Thyroid gland (tissue), 4 donors: Measurements from ENCODE around the gene DNAH11. TPM values are rescaled to one million over a fixed set of nuclear protein-coding genes. Genes with fewer than 3 reads are reported as not detected.

Experiments
- DNase-seq, 2 donors: peaks; one replicate each; pipeline ENCODE4 v3.0.0-alpha.2; 2019
- H3K27ac ChIP-seq, 3 donors: fragments of 200-600 bp; sonication (generic); 1 replicate in 2 of 3; 2 replicates in 1 of 3; pipeline ENCODE4 v1.5.1; 2016 to 2019; ENCODE audit warnings: mild to moderate bottlenecking in 1 of 3, moderate library complexity in 1 of 3
- H3K27me3 ChIP-seq: fragments of 200-600 bp; sonication (generic); one replicate; pipeline ENCODE4 v1.5.1; 2019
- H3K36me3 ChIP-seq, 2 donors: fragments of 200-600 bp; sonication (generic); one replicate each; pipeline ENCODE4 v1.5.1; 2016 to 2019
- H3K4me1 ChIP-seq, 2 donors: fragments of 200-600 bp; sonication (generic); one replicate each; pipeline ENCODE4 v1.5.1; 2017 to 2019
- H3K4me3 ChIP-seq, 3 donors: fragments of 200-600 bp; sonication (generic); replicated peaks in 1 of 3; 1 replicate in 2 of 3; 2 replicates in 1 of 3; pipeline ENCODE4 v1.5.1; 2016; ENCODE audit warnings: mild to moderate bottlenecking in 1 of 3
- H3K9me3 ChIP-seq: fragments of 200-600 bp; sonication (generic); one replicate; pipeline ENCODE4 v1.5.1; 2017
- POLR2A ChIP-seq, 2 donors: fragments of 450-650 bp; IDR thresholded peaks; one replicate each; pipeline ENCODE4 v1.6.1; 2017; ENCODE audit warnings: antibody characterized with exemption in 2 of 2, mild to moderate bottlenecking in 2 of 2, moderate library complexity in 1 of 2
- WGBS, 2 donors: methylation state at CpG; one replicate each; pipeline ENCODE4 v1.1.5; 2017; 5-methylcytosine and 5-hydroxymethylcytosine counted together
- intact Hi-C: fragments of 100-400 bp; cut with DNase I; formaldehyde crosslinking; loops from one replicate; pipeline ENCODE4 v1.15.1; 2023
- total RNA-seq, 4 donors: library from RNA; depleted of rRNA; stranded (reverse); fragments of >200 nt; gene quantifications; one replicate each; pipeline ENCODE4 v1.2.3, GENCODE V29; 2016
- TF ChIP-seq, protein P1 (sequence below), 6 experiments: fragments of 200-600 bp in 3 of 6; fragments of 450-650 bp in 3 of 6; sonication (generic) in 3 of 6; IDR thresholded peaks; one replicate each; pipeline ENCODE4 v1.5.1; 2016 to 2019; ENCODE audit warnings: antibody characterized with exemption in 6 of 6, mild to moderate bottlenecking in 2 of 6, inconsistent platforms in 1 of 6, moderate library complexity in 1 of 6

Gene DNAH11
- total RNA-seq, 4 donors from 2014 or later = 3.9 to 29.9 (median 10.9) TPM

DNA sequence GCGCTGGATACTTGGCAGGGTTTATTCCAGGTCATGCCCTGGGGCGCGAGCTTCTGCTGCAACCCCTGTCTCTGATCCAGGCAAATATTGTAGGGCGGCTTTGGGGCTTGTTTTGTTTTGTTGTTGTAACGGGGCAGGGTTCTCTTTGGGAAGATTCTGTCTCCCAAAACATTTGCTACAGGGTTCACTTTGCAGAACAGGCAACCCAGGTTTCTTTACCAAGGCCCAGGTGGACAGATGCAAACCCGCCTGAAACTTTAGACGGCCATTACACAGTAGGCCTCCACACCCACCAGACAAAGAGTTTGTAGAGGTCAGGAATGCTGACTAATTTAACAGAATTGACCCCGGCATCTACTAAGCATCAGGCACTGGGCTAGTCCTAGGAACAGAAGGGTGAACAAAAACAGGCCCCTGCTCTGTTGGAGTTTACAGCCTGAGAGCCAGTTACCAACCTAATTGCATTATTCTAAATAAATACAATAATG, 403.4 kb downstream of the DNAH11 start:
- intact Hi-C loops = no loop called here
- Histone ChIP-seq H3K9me3 (no peaks in the 10 kb centered on the region), H3K4me3 (peak overlapping the region in 1 of 3 donors; percentile 45), H3K27me3 (no peaks in the 10 kb centered on the region), H3K27ac (peak overlapping the region; percentile 76 to 97 (median 85)), H3K4me1 (peaks cover 13 to 51% of the 10 kb centered on the region in 2 donors), H3K36me3 (no peaks in the 10 kb centered on the region)
- TF ChIP-seq POLR2A (IDR thresholded peaks at IDR 0.05) = no peak
- TF ChIP-seq, protein P1, sequence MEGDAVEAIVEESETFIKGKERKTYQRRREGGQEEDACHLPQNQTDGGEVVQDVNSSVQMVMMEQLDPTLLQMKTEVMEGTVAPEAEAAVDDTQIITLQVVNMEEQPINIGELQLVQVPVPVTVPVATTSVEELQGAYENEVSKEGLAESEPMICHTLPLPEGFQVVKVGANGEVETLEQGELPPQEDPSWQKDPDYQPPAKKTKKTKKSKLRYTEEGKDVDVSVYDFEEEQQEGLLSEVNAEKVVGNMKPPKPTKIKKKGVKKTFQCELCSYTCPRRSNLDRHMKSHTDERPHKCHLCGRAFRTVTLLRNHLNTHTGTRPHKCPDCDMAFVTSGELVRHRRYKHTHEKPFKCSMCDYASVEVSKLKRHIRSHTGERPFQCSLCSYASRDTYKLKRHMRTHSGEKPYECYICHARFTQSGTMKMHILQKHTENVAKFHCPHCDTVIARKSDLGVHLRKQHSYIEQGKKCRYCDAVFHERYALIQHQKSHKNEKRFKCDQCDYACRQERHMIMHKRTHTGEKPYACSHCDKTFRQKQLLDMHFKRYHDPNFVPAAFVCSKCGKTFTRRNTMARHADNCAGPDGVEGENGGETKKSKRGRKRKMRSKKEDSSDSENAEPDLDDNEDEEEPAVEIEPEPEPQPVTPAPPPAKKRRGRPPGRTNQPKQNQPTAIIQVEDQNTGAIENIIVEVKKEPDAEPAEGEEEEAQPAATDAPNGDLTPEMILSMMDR (IDR thresholded peaks at IDR 0.05) = no peak
- no peak for DNase-seq
- WGBS, 2 donors = 30 to 52% methylated on average over 5 to 8 of the region's 8 CpGs

DNA sequence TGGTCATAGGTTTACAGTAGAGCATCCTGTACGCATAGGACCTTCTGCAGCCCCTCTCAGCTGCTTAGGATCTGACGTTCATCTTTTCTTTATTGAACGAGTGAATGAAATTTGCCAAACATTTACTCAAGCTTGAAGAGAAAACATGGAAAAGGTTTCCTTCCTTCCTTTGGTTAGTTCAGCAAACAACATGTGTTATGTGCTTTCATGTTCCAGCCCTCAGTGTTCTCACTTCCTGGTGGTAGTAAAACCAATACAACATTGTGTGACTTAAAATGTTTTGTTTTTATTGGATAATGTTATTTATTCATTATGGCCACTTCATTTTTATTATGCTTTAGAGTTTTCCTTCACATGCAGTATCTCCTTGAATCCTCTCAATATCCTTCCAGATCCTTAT, 404.2 kb downstream of the DNAH11 start:
- no peak for TF ChIP-seq POLR2A (IDR thresholded peaks at IDR 0.05)
- TF ChIP-seq, protein P1 (IDR thresholded peaks at IDR 0.05) = no peak
- 74% methylated on average over 3 of the region's 3 CpGs for WGBS, 2 donors
- no peaks in the 10 kb centered on the region for H3K27me3 ChIP-seq
- H3K36me3 ChIP-seq = no peaks in the 10 kb centered on the region
- H3K9me3 ChIP-seq = no peaks in the 10 kb centered on the region
- intact Hi-C loops = no loop called here
- H3K27ac ChIP-seq = no peak overlapping the region
- H3K4me1 ChIP-seq = peaks cover 13 to 49% of the 10 kb centered on the region in 2 donors
- no peak for DNase-seq
- no peak overlapping the region for H3K4me3 ChIP-seq

- Histone ChIP-seq H3K36me3 (no peaks in the 10 kb centered on the region), H3K27me3 (no peaks in the 10 kb centered on the region), H3K9me3 (no peaks in the 10 kb centered on the region), H3K4me3 (no peak overlapping the region), H3K4me1 (peaks cover 13 to 40% of the 10 kb centered on the region in 2 donors), H3K27ac (peak overlapping the region in 1 of 3 donors; percentile 1)
- TF ChIP-seq POLR2A (IDR thresholded peaks at IDR 0.05) = no peak
- TF ChIP-seq, protein P1 (IDR thresholded peaks at IDR 0.05) = no peak
- no peak for DNase-seq
- WGBS, 2 donors = 77 to 86% methylated on average over 2 of the region's 2 CpGs
- intact Hi-C loops = no loop called here
Measured at GRCh38 chr7:21947946-21948345, 405.1 kb downstream of the DNAH11 start.

DNA sequence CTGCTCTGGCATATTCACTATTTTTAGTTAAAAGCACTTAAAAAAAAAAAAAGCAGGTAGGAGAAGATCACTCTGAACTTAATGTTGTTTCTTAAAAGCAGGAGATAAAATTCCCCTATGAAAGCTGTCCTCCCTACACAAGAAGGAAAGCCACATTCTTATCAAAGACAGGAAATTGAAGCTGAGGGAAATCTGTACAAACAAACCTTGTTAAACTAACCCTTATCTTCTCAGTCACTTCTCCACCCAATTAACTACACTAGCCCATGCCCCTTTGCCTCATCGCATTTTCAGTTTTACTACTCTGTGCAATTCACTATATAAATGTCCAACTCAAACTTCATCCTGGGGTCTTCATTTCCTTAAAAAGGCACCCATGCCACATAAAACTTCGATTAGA, 405.5 kb downstream of the DNAH11 start:
- no peak overlapping the region for H3K4me3 ChIP-seq
- 83 to 91% methylated on average over 2 of the region's 2 CpGs for WGBS, 2 donors

GRCh38 chr7:21948887-21949540, 406.2 kb downstream of the DNAH11 start:
- TF ChIP-seq, protein P1 (IDR thresholded peaks at IDR 0.05) = no peak
- no peak for TF ChIP-seq POLR2A (IDR thresholded peaks at IDR 0.05)
- H3K9me3 ChIP-seq = no peaks in the 10 kb centered on the region
- no peak for DNase-seq
- intact Hi-C loops = no loop called here
- H3K4me3 ChIP-seq = no peak overlapping the region
- whole genome bisulfite sequencing, 2 donors = 43 to 47% methylated on average over 8 of the region's 8 CpGs
- H3K27ac ChIP-seq = peak overlapping the region in 1 of 3 donors; percentile 2
- peaks cover 15 to 33% of the 10 kb centered on the region in 2 donors for H3K4me1 ChIP-seq
- no peaks in the 10 kb centered on the region for H3K36me3 ChIP-seq
- H3K27me3 ChIP-seq = no peaks in the 10 kb centered on the region

More for the DNA sequence above, 405.5 kb downstream of the DNAH11 start:
- DNase-seq = no peak
- TF ChIP-seq, protein P1 (IDR thresholded peaks at IDR 0.05) = no peak
- no peak for TF ChIP-seq POLR2A (IDR thresholded peaks at IDR 0.05)
- Histone ChIP-seq H3K27ac (peak overlapping the region in 1 of 3 donors; percentile 2), H3K27me3 (no peaks in the 10 kb centered on the region), H3K9me3 (no peaks in the 10 kb centered on the region), H3K4me1 (peaks cover 13 to 36% of the 10 kb centered on the region in 2 donors), H3K36me3 (no peaks in the 10 kb centered on the region)
- intact Hi-C loops = no loop called here
